ENCODE results near the gene DNAH10. TPM values are rescaled to one million over a fixed set of nuclear protein-coding genes. Genes with fewer than 3 reads are reported as not detected.

The DNAH10 gene
- polyA plus RNA-seq, 3 donors from 2014 or later = 0.02 to 0.24 (median 0.16) TPM

DNA sequence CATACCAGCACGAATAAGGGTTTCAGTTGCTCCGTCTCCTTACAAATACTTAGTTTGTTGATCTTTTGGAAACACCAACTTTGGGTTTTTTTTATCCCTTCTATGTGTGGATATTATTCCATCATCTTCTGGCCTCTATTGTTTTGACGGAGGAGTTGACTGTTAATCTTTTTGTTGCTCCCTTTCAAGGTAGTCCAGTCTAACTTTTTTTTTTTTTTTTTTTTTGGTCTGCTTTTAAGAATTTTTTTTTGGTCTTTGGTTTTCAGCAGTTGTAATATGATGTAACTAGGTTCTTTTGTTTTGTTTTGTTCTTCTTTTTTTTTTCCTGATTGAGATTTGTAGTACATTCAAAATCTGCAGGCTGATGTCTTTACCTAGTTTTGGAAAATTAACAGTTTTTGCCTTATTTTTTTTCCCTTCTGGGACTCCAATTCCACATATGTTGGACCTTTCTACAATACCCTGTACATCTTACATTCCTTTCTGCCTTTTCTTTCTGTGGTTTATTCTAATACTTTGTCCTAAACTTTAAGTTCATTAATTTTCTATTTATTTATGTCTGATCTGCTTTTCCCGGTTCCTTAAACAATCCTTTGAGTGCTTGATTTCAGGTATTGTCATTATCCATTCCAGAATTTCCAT is 54.9 kb downstream of the DNAH10 start:
- Mint-ChIP-seq H3K4me1 (no peaks in the 10 kb centered on the region), H3K9me3 (peaks cover 0 to 19% (median 7%) of the 10 kb centered on the region in 6 donors), H3K27me3 (ENCODE audit: low read depth in 3 of 3) (peaks cover 5 to 8% (median 7%) of the 10 kb centered on the region in 3 donors), H3K4me3 (no peak overlapping the region), H3K36me3 (peaks cover 0 to 8% (median 5%) of the 10 kb centered on the region in 3 donors), H3K27ac (no peak overlapping the region)
- no peak for DNase-seq

DNA sequence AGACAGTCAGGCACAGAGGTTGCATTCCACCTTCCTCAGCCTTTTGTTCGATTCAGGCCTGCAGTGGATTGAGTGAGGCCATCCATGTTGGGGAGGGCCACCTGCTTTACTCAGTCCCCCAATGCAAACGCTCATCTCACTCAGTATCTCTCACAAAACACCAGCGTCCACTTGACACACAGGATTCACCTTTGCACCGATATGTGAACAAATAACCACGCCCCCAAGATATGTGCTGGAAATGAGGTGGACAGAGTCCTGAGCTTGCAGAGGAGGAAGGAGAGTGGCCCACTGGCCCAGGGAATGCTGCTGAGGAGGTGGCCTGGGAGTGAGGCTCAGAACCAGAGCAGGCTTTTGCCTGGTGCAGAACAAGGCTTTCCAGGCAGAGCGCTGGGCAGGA is 60.7 kb downstream of the DNAH10 start:
- no peak for DNase-seq
- Mint-ChIP-seq H3K9me3 (peaks cover 0 to 3% (median 0%) of the 10 kb centered on the region in 6 donors), H3K27me3 (ENCODE audit: low read depth in 3 of 3) (peaks cover 6 to 13% (median 10%) of the 10 kb centered on the region in 3 donors), H3K36me3 (no peaks in the 10 kb centered on the region), H3K27ac (no peak overlapping the region), H3K4me1 (no peaks in the 10 kb centered on the region), H3K4me3 (no peak overlapping the region)

DNA sequence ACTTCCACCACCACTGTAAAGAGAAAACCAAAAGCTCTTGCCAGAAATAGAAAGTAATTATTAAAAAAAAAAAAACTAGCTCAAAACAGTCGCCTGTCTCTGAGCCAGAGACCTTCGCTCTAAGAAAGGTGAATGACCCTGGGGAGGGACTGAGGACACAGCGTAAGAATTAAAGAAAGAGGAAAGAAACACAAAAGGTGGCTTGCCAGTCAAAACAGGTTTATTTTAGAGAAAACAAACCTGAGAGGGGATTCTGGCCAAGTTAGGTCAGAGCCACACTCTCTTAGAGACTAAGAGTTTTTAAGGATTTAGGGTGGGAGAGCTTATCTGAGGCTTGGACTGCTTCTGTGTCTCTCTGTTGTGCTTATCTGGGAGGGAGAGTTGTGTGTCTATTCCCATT is 66.0 kb downstream of the DNAH10 start:
- Mint-ChIP-seq H3K4me3 (no peak overlapping the region), H3K27ac (no peak overlapping the region), H3K9me3 (peaks cover 0 to 3% (median 0%) of the 10 kb centered on the region in 6 donors), H3K4me1 (no peaks in the 10 kb centered on the region), H3K27me3 (ENCODE audit: low read depth in 3 of 3) (peaks cover 6 to 9% (median 8%) of the 10 kb centered on the region in 3 donors), H3K36me3 (no peaks in the 10 kb centered on the region)
- DNase-seq = no peak

DNA sequence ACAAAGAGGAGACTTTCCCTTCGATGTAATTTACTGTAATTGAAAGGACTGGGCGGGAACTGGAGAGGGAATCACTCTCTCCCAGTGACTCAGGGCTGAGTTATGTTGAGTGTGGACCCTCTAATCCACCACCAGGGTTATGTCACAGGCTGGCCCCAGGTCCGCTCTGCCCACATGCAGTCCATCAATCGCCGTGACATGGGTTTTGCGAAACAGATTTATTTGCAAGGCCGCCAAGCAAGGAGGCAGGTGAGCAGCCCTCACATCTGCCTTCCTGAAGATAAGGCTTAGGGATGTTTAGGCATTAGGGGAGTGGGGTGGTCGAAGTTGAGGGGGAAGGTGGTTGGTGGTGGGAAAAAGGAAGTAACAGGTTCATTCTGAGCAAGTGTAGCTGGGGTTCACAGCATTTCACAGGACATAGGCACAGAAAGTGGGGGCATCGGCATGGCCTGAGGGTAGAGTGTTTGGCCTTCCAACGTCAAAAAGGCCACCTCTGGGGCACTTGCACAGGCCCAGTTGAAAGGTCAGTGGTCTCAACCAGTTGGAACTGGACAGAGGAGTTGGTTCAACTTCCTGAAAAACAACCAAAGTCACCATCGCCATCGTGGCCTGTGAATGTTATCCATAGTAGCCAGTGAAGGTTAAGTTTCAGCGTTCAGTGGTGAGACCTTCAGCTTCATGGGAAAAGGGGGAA is 66.9 kb downstream of the DNAH10 start:
- no peak overlapping the region for H3K27ac Mint-ChIP-seq
- no peak overlapping the region for H3K4me3 Mint-ChIP-seq
- no peaks in the 10 kb centered on the region for H3K4me1 Mint-ChIP-seq
- peaks cover 5 to 9% (median 6%) of the 10 kb centered on the region in 3 donors for H3K27me3 Mint-ChIP-seq (ENCODE audit: low read depth in 3 of 3)
- no peak for DNase-seq
- no peaks in the 10 kb centered on the region for H3K36me3 Mint-ChIP-seq
- H3K9me3 Mint-ChIP-seq = peaks cover 0 to under 1% (median 0%) of the 10 kb centered on the region in 6 donors

DNA sequence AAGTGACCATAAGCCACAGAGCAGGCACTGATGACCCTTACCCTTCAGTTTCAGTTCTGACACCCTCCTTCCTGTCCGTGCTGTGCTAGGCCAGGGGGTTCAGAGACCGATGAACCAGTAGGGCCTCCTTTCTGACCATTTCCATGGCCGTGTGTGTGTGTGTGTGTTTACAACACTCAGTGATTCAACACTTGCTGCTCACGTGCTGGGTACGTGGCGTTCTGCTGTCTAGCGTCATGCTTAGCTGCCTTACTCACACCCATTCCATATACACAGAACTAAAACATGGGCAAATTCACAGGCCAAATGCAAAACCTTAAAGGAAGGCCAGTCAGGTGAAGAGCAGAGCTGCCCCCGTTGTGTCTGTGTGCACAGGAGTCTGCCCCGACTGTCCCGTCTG is 67.5 kb downstream of the DNAH10 start:
- Mint-ChIP-seq H3K27ac (no peak overlapping the region), H3K27me3 (ENCODE audit: low read depth in 3 of 3) (peaks cover 2 to 9% (median 5%) of the 10 kb centered on the region in 3 donors), H3K4me1 (no peaks in the 10 kb centered on the region), H3K36me3 (no peaks in the 10 kb centered on the region), H3K9me3 (no peaks in the 10 kb centered on the region), H3K4me3 (no peak overlapping the region)
- DNase-seq = no peak

DNA sequence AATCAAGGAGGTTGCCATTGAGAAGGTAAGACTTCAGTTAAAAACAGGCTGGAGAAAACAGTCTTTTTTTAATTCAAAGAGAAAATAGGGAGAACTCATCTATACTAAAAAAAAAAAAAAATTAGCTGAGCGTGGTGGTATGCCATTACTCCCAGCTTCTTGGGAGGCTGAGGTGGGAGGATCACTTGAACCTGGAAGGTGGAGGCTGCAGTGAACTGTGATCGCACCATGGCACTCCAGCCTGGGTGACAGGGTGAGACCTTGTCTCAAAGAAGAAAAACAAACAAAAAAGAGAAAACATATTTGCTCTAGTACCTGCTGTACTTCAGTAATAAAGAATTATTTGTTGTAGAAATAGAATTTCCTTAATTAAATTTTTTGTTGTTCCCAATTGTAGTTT is 68.6 kb downstream of the DNAH10 start:
- Mint-ChIP-seq H3K4me3 (no peak overlapping the region), H3K4me1 (no peaks in the 10 kb centered on the region), H3K36me3 (no peaks in the 10 kb centered on the region), H3K27me3 (ENCODE audit: low read depth in 3 of 3) (peaks cover 2 to 9% (median 5%) of the 10 kb centered on the region in 3 donors), H3K27ac (no peak overlapping the region), H3K9me3 (no peaks in the 10 kb centered on the region)
- no peak for DNase-seq

DNA sequence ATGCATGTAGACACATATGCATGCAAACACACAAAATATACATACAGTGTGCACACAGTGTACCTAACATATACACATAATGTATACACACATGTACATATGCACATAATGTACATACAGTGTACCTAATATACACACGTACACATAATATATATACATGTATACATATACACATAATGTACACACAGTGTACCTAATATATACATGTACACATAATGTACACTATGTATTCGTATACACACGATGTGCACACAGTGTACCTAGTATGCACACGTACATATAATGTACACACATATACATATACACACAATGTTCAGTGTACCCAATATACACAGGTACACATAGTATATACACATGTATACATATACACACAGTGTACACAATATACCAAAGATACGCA is 70.0 kb downstream of the DNAH10 start:
- H3K4me1 Mint-ChIP-seq = no peaks in the 10 kb centered on the region
- no peak for DNase-seq
- H3K27ac Mint-ChIP-seq = no peak overlapping the region
- no peak overlapping the region for H3K4me3 Mint-ChIP-seq
- peaks cover 2 to 6% (median 5%) of the 10 kb centered on the region in 3 donors for H3K27me3 Mint-ChIP-seq (ENCODE audit: low read depth in 3 of 3)
- H3K36me3 Mint-ChIP-seq = no peaks in the 10 kb centered on the region
- no peaks in the 10 kb centered on the region for H3K9me3 Mint-ChIP-seq

DNA sequence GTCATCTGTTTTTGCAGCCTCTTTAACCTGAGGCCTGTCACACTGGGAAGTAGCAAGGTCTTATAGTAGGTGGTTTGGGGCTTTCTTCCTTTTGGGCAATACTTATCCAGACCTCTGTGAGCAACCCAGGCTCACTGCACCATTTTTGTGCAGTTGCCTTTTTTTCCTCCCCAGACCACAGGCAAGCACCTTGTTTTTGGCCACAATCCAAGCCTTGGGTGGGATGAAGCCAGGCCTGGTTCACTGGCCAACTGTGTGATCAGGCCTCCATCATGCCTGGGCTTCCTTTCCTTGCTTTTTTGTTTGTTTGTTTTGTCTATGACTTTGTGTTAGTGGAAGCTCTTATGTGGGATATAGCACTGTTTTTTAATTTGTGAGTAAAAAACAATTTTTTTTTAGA is 71.7 kb downstream of the DNAH10 start:
- no peak overlapping the region for H3K4me3 Mint-ChIP-seq
- peaks cover 0 to 2% (median 2%) of the 10 kb centered on the region in 3 donors for H3K27me3 Mint-ChIP-seq (ENCODE audit: low read depth in 3 of 3)
- H3K4me1 Mint-ChIP-seq = no peaks in the 10 kb centered on the region
- H3K27ac Mint-ChIP-seq = peak overlapping the region in 1 of 6 donors; percentile 57
- no peak for DNase-seq
- no peaks in the 10 kb centered on the region for H3K9me3 Mint-ChIP-seq
- H3K36me3 Mint-ChIP-seq = no peaks in the 10 kb centered on the region

DNA sequence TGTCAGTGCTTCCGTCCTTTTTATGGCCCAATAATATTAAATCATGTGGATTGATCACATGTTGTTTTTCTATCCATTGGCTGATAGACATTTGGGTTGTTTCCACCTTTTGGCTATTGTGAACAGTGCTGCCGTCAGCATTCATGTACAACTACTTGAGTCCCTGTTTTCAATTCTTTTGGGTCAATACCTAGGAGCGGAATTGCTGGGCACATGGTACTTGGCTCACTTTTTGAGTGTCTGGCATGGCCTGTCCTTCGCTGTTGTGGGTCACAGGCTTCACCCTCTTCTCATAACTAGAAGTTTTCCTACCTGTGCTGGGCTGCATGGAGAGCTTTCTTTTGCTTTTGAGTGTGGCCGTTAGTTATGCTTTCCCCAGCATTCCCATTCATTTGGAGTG is 72.7 kb downstream of the DNAH10 start:
- Mint-ChIP-seq H3K27me3 (ENCODE audit: low read depth in 3 of 3) (peaks cover 0 to 4% (median 2%) of the 10 kb centered on the region in 3 donors), H3K4me3 (no peak overlapping the region), H3K9me3 (no peaks in the 10 kb centered on the region), H3K27ac (no peak overlapping the region), H3K4me1 (no peaks in the 10 kb centered on the region), H3K36me3 (no peaks in the 10 kb centered on the region)
- no peak for DNase-seq

DNA sequence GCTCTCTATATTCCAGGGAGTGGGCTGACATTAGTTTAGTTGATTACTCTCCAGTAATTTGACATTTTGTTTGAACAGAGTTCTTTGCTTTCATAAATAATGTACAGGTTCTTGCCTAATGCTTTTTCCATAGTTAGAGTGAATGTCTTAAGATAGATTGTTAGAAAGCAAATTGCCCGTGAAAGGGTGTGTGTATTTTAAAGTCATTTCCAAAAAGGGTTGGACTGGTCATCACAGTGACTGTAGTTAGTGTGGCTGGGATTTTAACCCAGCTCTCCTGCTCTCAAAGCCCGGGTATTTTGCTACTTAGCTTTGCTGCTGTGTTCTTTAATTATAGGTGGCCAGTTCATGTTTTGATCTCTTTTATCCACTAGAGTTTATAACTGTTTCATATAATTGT is 74.2 kb downstream of the DNAH10 start:
- H3K36me3 Mint-ChIP-seq = no peaks in the 10 kb centered on the region
- H3K27me3 Mint-ChIP-seq (ENCODE audit: low read depth in 3 of 3) = peaks cover 0 to 4% (median 2%) of the 10 kb centered on the region in 3 donors
- DNase-seq = no peak
- H3K9me3 Mint-ChIP-seq = no peaks in the 10 kb centered on the region
- no peak overlapping the region for H3K4me3 Mint-ChIP-seq
- H3K4me1 Mint-ChIP-seq = no peaks in the 10 kb centered on the region
- H3K27ac Mint-ChIP-seq = no peak overlapping the region

DNA sequence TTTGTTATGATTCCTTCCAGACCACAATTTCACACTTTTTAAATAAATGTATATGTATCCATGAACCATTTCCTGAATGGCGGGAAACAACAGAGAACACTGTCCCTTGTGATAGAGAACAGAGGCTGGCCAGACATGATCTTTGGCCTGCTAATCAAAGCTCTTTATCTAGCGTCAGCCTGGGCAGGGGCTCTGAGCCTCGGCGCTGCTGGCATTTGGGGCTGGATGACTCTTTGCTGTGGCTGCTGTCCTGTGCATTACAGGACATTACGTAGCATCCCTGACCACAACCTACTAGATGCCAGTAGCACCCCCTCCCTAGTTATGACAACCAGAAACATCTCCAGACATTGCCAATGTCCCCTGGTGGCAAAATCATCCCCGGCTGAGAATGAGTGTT is 77.7 kb downstream of the DNAH10 start:
- Mint-ChIP-seq H3K27ac (peak overlapping the region in 1 of 6 donors; percentile 21), H3K4me1 (no peaks in the 10 kb centered on the region)
- no peak for DNase-seq

DNA sequence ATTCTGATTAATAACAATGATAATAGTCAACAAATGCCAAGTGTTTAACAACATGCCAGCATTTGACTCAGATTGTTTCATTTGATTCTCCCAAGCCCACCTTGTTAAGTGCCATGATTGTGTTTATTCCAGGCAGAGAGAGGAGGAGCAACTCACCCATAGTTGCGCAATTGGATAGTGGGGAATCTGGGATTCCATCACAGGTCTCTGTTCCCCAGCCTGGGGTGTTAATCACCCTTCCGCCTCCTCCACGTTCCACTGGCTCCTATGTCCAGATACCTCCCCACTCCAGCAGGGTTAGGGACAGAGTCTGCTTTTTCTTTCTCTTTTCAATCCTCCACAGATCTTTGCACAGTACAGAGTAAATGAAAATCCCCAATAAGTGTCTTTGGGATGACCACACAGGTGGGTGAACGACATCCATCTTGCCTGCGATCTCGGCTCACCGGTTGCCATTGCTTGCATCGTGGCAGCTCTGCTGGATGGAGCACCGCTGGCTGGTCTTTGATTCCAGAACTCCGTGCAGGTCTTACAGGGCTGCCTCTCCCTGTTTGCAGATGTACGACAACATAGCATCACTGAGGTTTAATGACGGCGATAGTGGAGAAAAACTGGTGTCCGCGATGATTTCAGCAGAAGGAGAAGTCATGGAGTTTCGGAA is 78.8 kb downstream of the DNAH10 start:
- Mint-ChIP-seq H3K4me1 (no peaks in the 10 kb centered on the region), H3K4me3 (no peak overlapping the region), H3K36me3 (no peaks in the 10 kb centered on the region), H3K27ac (no peak overlapping the region), H3K9me3 (no peaks in the 10 kb centered on the region), H3K27me3 (ENCODE audit: low read depth in 3 of 3) (peaks cover 0 to 2% (median 2%) of the 10 kb centered on the region in 3 donors)
- no peak for DNase-seq

More for the DNA sequence above, 77.7 kb downstream of the DNAH10 start:
- Mint-ChIP-seq H3K9me3 (no peaks in the 10 kb centered on the region), H3K27me3 (ENCODE audit: low read depth in 3 of 3) (peaks cover 0 to 2% (median 2%) of the 10 kb centered on the region in 3 donors), H3K36me3 (no peaks in the 10 kb centered on the region), H3K4me3 (no peak overlapping the region)

DNA sequence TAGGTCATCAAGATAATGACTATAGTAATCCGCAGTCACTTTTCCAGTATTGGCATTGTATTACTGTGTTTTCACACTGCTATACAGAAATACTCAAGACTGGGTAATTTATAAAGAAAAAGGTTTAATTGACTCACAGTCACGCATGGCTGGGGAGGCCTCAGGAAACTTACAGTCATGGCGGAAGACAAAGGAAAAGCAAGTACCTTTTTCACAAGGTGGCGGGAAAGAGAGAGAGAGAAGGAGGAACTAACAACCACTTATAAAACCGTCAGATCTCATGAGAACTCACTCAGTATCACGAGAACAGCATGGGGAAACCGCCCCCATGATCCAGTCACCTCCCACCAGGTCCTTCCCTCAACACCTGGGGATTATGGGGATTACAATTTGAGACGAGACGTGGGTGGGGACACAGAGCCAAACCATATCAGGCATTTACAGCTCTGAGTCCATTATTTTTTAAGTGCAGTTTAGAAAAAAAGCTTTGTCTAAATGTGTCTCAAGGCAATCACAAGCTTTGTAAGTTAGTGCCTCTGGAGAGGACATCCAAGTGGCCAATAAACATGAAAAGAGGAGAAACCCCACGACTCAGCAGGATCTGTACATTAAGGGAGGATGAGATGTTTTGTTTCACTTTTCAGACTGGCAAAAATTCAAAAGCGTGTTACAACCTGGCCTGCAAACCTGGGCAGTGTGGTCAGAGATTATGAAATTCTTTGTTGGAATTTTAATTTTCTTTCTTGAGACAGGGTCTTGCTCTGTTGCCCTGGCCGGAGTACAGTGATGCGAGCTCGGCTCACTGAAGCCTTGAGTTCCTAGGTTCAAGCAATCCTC is 82.0 kb downstream of the DNAH10 start:
- no peak overlapping the region for H3K4me3 Mint-ChIP-seq
- peaks cover 0 to 2% (median 2%) of the 10 kb centered on the region in 3 donors for H3K27me3 Mint-ChIP-seq (ENCODE audit: low read depth in 3 of 3)
- DNase-seq = no peak
- no peaks in the 10 kb centered on the region for H3K4me1 Mint-ChIP-seq
- no peak overlapping the region for H3K27ac Mint-ChIP-seq
- H3K36me3 Mint-ChIP-seq = no peaks in the 10 kb centered on the region
- H3K9me3 Mint-ChIP-seq = no peaks in the 10 kb centered on the region

Measured in immature natural killer cell (primary cell).